HG03571 (cell line): ENCODE results near the gene DPYD.

Experiments
- ATAC-seq: cut with Tn5 transposase; IDR thresholded peaks from one replicate; pipeline ENCODE4 v1.9.1; 2021; ENCODE audit not compliant: unreplicated experiment

The DPYD gene

GRCh38 chr1:97070376-97070775, 850.5 kb downstream of the DPYD start:
- ATAC-seq = no peak

- no peak for ATAC-seq
Observed at GRCh38 chr1:97069312-97069711, 851.5 kb downstream of the DPYD start.

- ATAC-seq = no peak
Observed at GRCh38 chr1:97066860-97067259, 854.0 kb downstream of the DPYD start.

- ATAC-seq = no peak
Observed at GRCh38 chr1:97063532-97063931, 857.3 kb downstream of the DPYD start.

- no peak for ATAC-seq
Observed at GRCh38 chr1:97061604-97062003, 859.2 kb downstream of the DPYD start.

- no peak for ATAC-seq
Observed at GRCh38 chr1:97056386-97056785, 864.4 kb downstream of the DPYD start.

- ATAC-seq = no peak
Observed at GRCh38 chr1:97053268-97053667, 867.6 kb downstream of the DPYD start.

- ATAC-seq = no peak
Observed at GRCh38 chr1:97051823-97052222, 869.0 kb downstream of the DPYD start.

- no peak for ATAC-seq
Observed at GRCh38 chr1:97050506-97050905, 870.3 kb downstream of the DPYD start.

GRCh38 chr1:97047421-97047793, 873.4 kb downstream of the DPYD start:
- ATAC-seq = no peak

GRCh38 chr1:97046765-97047420, 873.9 kb downstream of the DPYD start:
- ATAC-seq = no peak

- ATAC-seq = no peak
Observed at GRCh38 chr1:97044159-97044760, 876.6 kb downstream of the DPYD start.

- ATAC-seq = no peak
Observed at GRCh38 chr1:97042551-97042950, 878.3 kb downstream of the DPYD start.

- no peak for ATAC-seq
Observed at GRCh38 chr1:97041026-97041425, 879.8 kb downstream of the DPYD start.

GRCh38 chr1:97038410-97038809, 882.4 kb downstream of the DPYD start:
- ATAC-seq = no peak

GRCh38 chr1:97034651-97035050, 886.2 kb downstream of the DPYD start:
- ATAC-seq = no peak

GRCh38 chr1:97033949-97034348, 886.9 kb downstream of the DPYD start:
- no peak for ATAC-seq
